Left ventricle myocardium inferior (tissue), 1 donor: ENCODE measurements around the gene MACO1. TPM values are rescaled to one million over a fixed set of nuclear protein-coding genes. Genes with fewer than 3 reads are reported as not detected.

Experiments
- DNase-seq: peaks from one replicate; pipeline ENCODE4 v3.0.0-alpha.2; 2020
- H3K27ac ChIP-seq: fragments of 200-600 bp; replicated peaks from 2 replicates; pipeline ENCODE4 v1.8.0; 2021
- H3K27me3 ChIP-seq: fragments of 200-600 bp; 2 replicates; pipeline ENCODE4 v1.8.0; 2021; ENCODE audit warnings: low read depth
- H3K36me3 ChIP-seq: fragments of 200-600 bp; 2 replicates; pipeline ENCODE4 v1.8.0; 2021
- H3K4me1 ChIP-seq: fragments of 200-600 bp; 2 replicates; pipeline ENCODE4 v1.8.0; 2021
- H3K4me3 ChIP-seq: fragments of 200-600 bp; 2 replicates; pipeline ENCODE4 v1.8.0; 2021; ENCODE audit warnings: mild to moderate bottlenecking, moderate library complexity
- H3K9me3 ChIP-seq: fragments of 200-600 bp; replicated peaks from 2 replicates; pipeline ENCODE4 v1.8.0; 2021
- CTCF ChIP-seq: fragments of 200-600 bp; IDR thresholded peaks from 2 replicates; pipeline ENCODE4 v1.8.0; 2021; ENCODE audit warnings: antibody characterized with exemption, mild to moderate bottlenecking, borderline replicate concordance
- intact Hi-C: fragments of 100-400 bp; cut with micrococcal nuclease; formaldehyde crosslinking; loops from one replicate; pipeline ENCODE4 v1.11.0; 2022
- total RNA-seq: library from RNA; stranded (reverse); fragmentation: NEBNext Ultra II Directional; extraction: Animal tissue kit (Norgen Biotek cat#: 25700); gene quantifications from one replicate; pipeline ENCODE4 v1.2.1, GENCODE V29; 2021
- donor health status: DM: no; HTN: yes; CAD: no; lungs with severe emphysema.

Gene MACO1
- total RNA-seq, 1 donor from 2014 or later, result 12.9 TPM

- no peak for TF ChIP-seq CTCF
- intact Hi-C loops, result no loop called here
Measured at GRCh38 chr1:25523542-25523941, 92.8 kb downstream of the MACO1 start.

GRCh38 chr1:25524568-25525360 lies 94.1 kb downstream of the MACO1 start:
- H3K27ac ChIP-seq, result no peak overlapping the region
- no peaks in the 10 kb centered on the region for H3K36me3 ChIP-seq
- H3K27me3 ChIP-seq, result peaks cover 11% of the 10 kb centered on the region
- H3K4me1 ChIP-seq, result peaks cover 4% of the 10 kb centered on the region
- no peak overlapping the region for H3K4me3 ChIP-seq
- DNase-seq, result no peak
- no peak for TF ChIP-seq CTCF
- intact Hi-C loops, result no loop called here
- H3K9me3 ChIP-seq, result peaks cover 10% of the 10 kb centered on the region

More at GRCh38 chr1:25523542-25523941, 92.8 kb downstream of the MACO1 start:
- no peak for DNase-seq
- Histone ChIP-seq H3K27ac (no peak overlapping the region), H3K4me3 (no peak overlapping the region), H3K27me3 (peaks cover 6% of the 10 kb centered on the region), H3K9me3 (peaks cover 10% of the 10 kb centered on the region), H3K36me3 (no peaks in the 10 kb centered on the region), H3K4me1 (peaks cover 4% of the 10 kb centered on the region)

- intact Hi-C loops, result no loop called here
- peaks cover 11% of the 10 kb centered on the region for H3K27me3 ChIP-seq
- peaks cover 4% of the 10 kb centered on the region for H3K4me1 ChIP-seq
- no peak overlapping the region for H3K4me3 ChIP-seq
- no peak for DNase-seq
- peaks cover 10% of the 10 kb centered on the region for H3K9me3 ChIP-seq
- TF ChIP-seq CTCF, result no peak
- H3K27ac ChIP-seq, result no peak overlapping the region
- no peaks in the 10 kb centered on the region for H3K36me3 ChIP-seq
Measured at GRCh38 chr1:25525361-25525688, 94.6 kb downstream of the MACO1 start.

- H3K4me1 ChIP-seq, result peaks cover 4% of the 10 kb centered on the region
Measured at GRCh38 chr1:25526753-25527152, 96.1 kb downstream of the MACO1 start.

GRCh38 chr1:25527226-25527846 lies 96.6 kb downstream of the MACO1 start:
- Histone ChIP-seq H3K27me3 (peaks cover 11% of the 10 kb centered on the region), H3K9me3 (peaks cover 10% of the 10 kb centered on the region), H3K4me3 (no peak overlapping the region), H3K27ac (no peak overlapping the region), H3K36me3 (no peaks in the 10 kb centered on the region), H3K4me1 (peaks cover 4% of the 10 kb centered on the region)
- TF ChIP-seq CTCF, result no peak
- DNase-seq, result no peak
- intact Hi-C loops, result no loop called here

More at GRCh38 chr1:25526753-25527152, 96.1 kb downstream of the MACO1 start:
- Histone ChIP-seq H3K9me3 (peaks cover 10% of the 10 kb centered on the region), H3K36me3 (no peaks in the 10 kb centered on the region), H3K4me3 (no peak overlapping the region), H3K27me3 (peaks cover 11% of the 10 kb centered on the region), H3K27ac (no peak overlapping the region)
- TF ChIP-seq CTCF, result no peak
- intact Hi-C loops, result no loop called here
- DNase-seq, result no peak
